IMR-90 (cell line): ENCODE results near the gene NEO1. TPM values are rescaled to one million over a fixed set of nuclear protein-coding genes. Genes with fewer than 3 reads are reported as not detected.

Experiments used
- ATAC-seq: fragments of 200-7000 bp; cut with Tn5 transposase; 2 replicates; pipeline ENCODE4 v1.9.1; 2020; ENCODE audit warnings: low read depth, mild to moderate bottlenecking, moderate library complexity
- BruUV-seq: library from RNA; stranded (reverse); fragments of 400-500 nt; replicated peaks from 2 replicates; lab custom pipeline; 2021; lab: Mats Ljungman, UMichigan
- CTCF ChIA-PET: fragments of 300-600 bp; formaldehyde crosslinking; extraction: SDS; loops from one replicate; lab custom pipeline; 2021; ENCODE audit warnings: antibody characterized with exemption; lab: Yijun Ruan, JAX
- POLR2A ChIA-PET: fragments of 300-600 bp; sonication (Branson Sonifier 250); formaldehyde crosslinking; loops from one replicate; lab custom pipeline; 2022; ENCODE audit warnings: antibody characterized with exemption; ENCODE audit not compliant: unreplicated experiment; lab: Charles Lee
- DNase-seq: peaks from one replicate; pipeline ENCODE4 v3.0.0; 2013
- H2AFZ ChIP-seq: replicated peaks from 2 replicates; pipeline ENCODE3; 2013; ENCODE audit warnings: low read length, mild to moderate bottlenecking; ENCODE audit not compliant: poor library complexity
- H2AK5ac ChIP-seq: 2 replicates; pipeline ENCODE4 v1.6.1; 2013; ENCODE audit warnings: low read depth, low read length, inconsistent platforms
- H2AK9ac ChIP-seq: replicated peaks from 2 replicates; pipeline ENCODE3; 2013; ENCODE audit warnings: mild to moderate bottlenecking, low read depth, low read length, moderate library complexity; ENCODE audit not compliant: poor library complexity
- H2BK120ac ChIP-seq: 2 replicates; pipeline ENCODE4 v1.6.1; 2013; ENCODE audit warnings: low read depth, low read length, inconsistent platforms
- H2BK15ac ChIP-seq: 3 replicates; pipeline ENCODE4 v1.6.1; 2013; ENCODE audit warnings: low read depth, low read length, inconsistent platforms
- H2BK20ac ChIP-seq: 2 replicates; pipeline ENCODE4 v1.6.1; 2013; ENCODE audit warnings: low read depth, mild to moderate bottlenecking, inconsistent platforms, low read length, moderate library complexity
- H2BK5ac ChIP-seq: 2 replicates; pipeline ENCODE4 v1.6.1; 2013; ENCODE audit warnings: mild to moderate bottlenecking, low read depth, low read length, inconsistent platforms; ENCODE audit not compliant: poor library complexity, severe bottlenecking
- H3K14ac ChIP-seq: replicated peaks from 2 replicates; pipeline ENCODE4 v1.6.1; 2013; ENCODE audit warnings: low read depth, low read length, inconsistent platforms
- H3K18ac ChIP-seq: 2 replicates; pipeline ENCODE4 v1.6.1; 2013; ENCODE audit warnings: low read depth, low read length, control low read depth
- H3K23ac ChIP-seq: 2 replicates; pipeline ENCODE4 v1.6.1; 2013; ENCODE audit warnings: low read depth, low read length, inconsistent platforms
- H3K27ac ChIP-seq: 2 replicates; pipeline ENCODE4 v1.5.1; 2013; ENCODE audit warnings: mild to moderate bottlenecking, control low read depth, low read length; ENCODE audit not compliant: insufficient read depth
- H3K27me3 ChIP-seq: 2 replicates; pipeline ENCODE4 v1.6.1; 2013; ENCODE audit warnings: low read length; ENCODE audit not compliant: control insufficient read depth, insufficient read depth
- H3K36me3 ChIP-seq: 2 replicates; pipeline ENCODE4 v1.6.1; 2013; ENCODE audit warnings: low read length, mixed read lengths; ENCODE audit not compliant: control insufficient read depth, insufficient read depth
- H3K4ac ChIP-seq: 2 replicates; pipeline ENCODE4 v1.6.1; 2013; ENCODE audit warnings: low read depth, low read length, inconsistent platforms
- H3K4me1 ChIP-seq: 2 replicates; pipeline ENCODE4 v1.6.1; 2013; ENCODE audit warnings: low read length, mixed read lengths; ENCODE audit not compliant: control insufficient read depth, insufficient read depth
- H3K4me2 ChIP-seq: 2 replicates; pipeline ENCODE4 v1.6.1; 2013; ENCODE audit warnings: low read depth, mild to moderate bottlenecking, control low read depth, low read length, moderate library complexity
- H3K4me3 ChIP-seq: 2 replicates; pipeline ENCODE4 v1.5.1; 2013; ENCODE audit warnings: low read depth, mild to moderate bottlenecking, control low read depth, low read length, moderate library complexity; ENCODE audit not compliant: insufficient read depth
- H3K56ac ChIP-seq: 2 replicates; pipeline ENCODE4 v1.6.1; 2013; ENCODE audit warnings: low read length, inconsistent platforms; ENCODE audit not compliant: insufficient read depth; ENCODE audit errors: extremely low read depth
- H3K79me1 ChIP-seq, 2 experiments: 2 replicates each; pipeline ENCODE4 v1.6.1; 2013; ENCODE audit warnings: low read length in 2 of 2, inconsistent platforms in 1 of 2, low read depth in 1 of 2
- H3K9ac ChIP-seq: 2 replicates; pipeline ENCODE4 v1.6.1; 2013; ENCODE audit warnings: low read depth, low read length, control low read depth
- H3K9me1 ChIP-seq: 2 replicates; pipeline ENCODE4 v1.6.1; 2013; ENCODE audit warnings: low read length, inconsistent platforms; ENCODE audit not compliant: insufficient read depth
- H3K9me3 ChIP-seq: 2 replicates; pipeline ENCODE4 v1.6.1; 2013; ENCODE audit warnings: low read length; ENCODE audit not compliant: control insufficient read depth, insufficient read depth
- H4K20me1 ChIP-seq: 2 replicates; pipeline ENCODE4 v1.6.1; 2013; ENCODE audit warnings: low read length, inconsistent platforms; ENCODE audit not compliant: insufficient read depth
- H4K5ac ChIP-seq: 2 replicates; pipeline ENCODE4 v1.6.1; 2013; ENCODE audit warnings: mild to moderate bottlenecking, low read depth, low read length, control low read depth
- H4K8ac ChIP-seq, 2 experiments: 2 replicates each; pipeline ENCODE4 v1.6.1; 2013; ENCODE audit warnings: low read depth in 2 of 2, low read length in 2 of 2, control low read depth in 1 of 2, inconsistent platforms in 1 of 2
- H4K91ac ChIP-seq: 2 replicates; pipeline ENCODE4 v1.6.1; 2013; ENCODE audit warnings: low read depth, low read length, inconsistent platforms; ENCODE audit not compliant: insufficient read depth
- BHLHE40 ChIP-seq: fragments of 150-350 bp; IDR thresholded peaks from 2 replicates; pipeline ENCODE4 v1.6.1; 2016; ENCODE audit warnings: mild to moderate bottlenecking, low read depth, low read length
- CEBPB ChIP-seq: IDR thresholded peaks from 2 replicates; pipeline ENCODE4 v1.6.1; 2012; ENCODE audit warnings: low read depth, low read length, improper control_type of control experiment
- CHD1 ChIP-seq: IDR thresholded peaks from 2 replicates; pipeline ENCODE4 v1.6.1; 2012; ENCODE audit warnings: low read depth, low read length, improper control_type of control experiment
- CTCF ChIP-seq: conservative IDR thresholded peaks from 2 replicates; pipeline ENCODE4 v1.5.1; 2012; ENCODE audit warnings: mild to moderate bottlenecking, low read depth, low read length, improper control_type of control experiment
- ELK1 ChIP-seq: fragments of 150-350 bp; IDR thresholded peaks from 2 replicates; pipeline ENCODE4 v1.6.1; 2016; ENCODE audit warnings: low read depth, mild to moderate bottlenecking, low read length, moderate library complexity, borderline replicate concordance
- FOS ChIP-seq: fragments of 150-350 bp; IDR thresholded peaks from 2 replicates; pipeline ENCODE4 v1.6.1; 2016; ENCODE audit warnings: low read depth, low read length
- MAFK ChIP-seq: IDR thresholded peaks from 2 replicates; pipeline ENCODE4 v1.6.1; 2012; ENCODE audit warnings: low read depth, low read length, improper control_type of control experiment
- MAZ ChIP-seq: IDR thresholded peaks from 2 replicates; pipeline ENCODE4 v1.6.1; 2012; ENCODE audit warnings: low read depth, mild to moderate bottlenecking, low read length, improper control_type of control experiment, moderate library complexity, borderline replicate concordance
- MXI1 ChIP-seq: IDR thresholded peaks from 2 replicates; pipeline ENCODE4 v1.6.1; 2012; ENCODE audit warnings: low read depth, mild to moderate bottlenecking, low read length, moderate library complexity, borderline replicate concordance
- NFE2L2 ChIP-seq: fragments of 150-350 bp; IDR thresholded peaks from 2 replicates; pipeline ENCODE4 v1.6.1; 2016; ENCODE audit warnings: low read depth, mild to moderate bottlenecking, low read length
- POLR2A ChIP-seq: IDR thresholded peaks from 2 replicates; pipeline ENCODE4 v1.6.1; 2012; ENCODE audit warnings: mild to moderate bottlenecking, low read depth, low read length
- RAD21 ChIP-seq: IDR thresholded peaks from 2 replicates; pipeline ENCODE4 v1.6.1; 2012; ENCODE audit warnings: low read length, improper control_type of control experiment
- RCOR1 ChIP-seq: IDR thresholded peaks from 2 replicates; pipeline ENCODE4 v1.6.1; 2012; ENCODE audit warnings: mild to moderate bottlenecking, low read length, improper control_type of control experiment; ENCODE audit not compliant: insufficient replicate concordance
- RFX5 ChIP-seq: IDR thresholded peaks from 2 replicates; pipeline ENCODE4 v1.8.0; 2012; ENCODE audit warnings: low read depth, mild to moderate bottlenecking, low read length, moderate library complexity
- SMC3 ChIP-seq: fragments of 150-350 bp; IDR thresholded peaks from 2 replicates; pipeline ENCODE4 v1.6.1; 2016; ENCODE audit warnings: low read depth, mild to moderate bottlenecking, antibody characterized with exemption, low read length, moderate library complexity
- USF2 ChIP-seq: fragments of 150-350 bp; IDR thresholded peaks from 2 replicates; pipeline ENCODE4 v1.6.1; 2017; ENCODE audit warnings: mild to moderate bottlenecking, antibody characterized with exemption, low read length, low read depth
- WGBS, 2 experiments: methylation state at CpG; one replicate each; pipeline versions ENCODE4 v1.1.5 to v1.1.7; 2013; ENCODE audit warnings: missing lambda C conversion rate in 2 of 2; ENCODE audit not compliant: insufficient read length in 1 of 2; ENCODE audit errors: extremely low coverage in 2 of 2; 5-methylcytosine and 5-hydroxymethylcytosine counted together
- dilution Hi-C: fragments of 300-500 bp; cut with HindIII; formaldehyde crosslinking; loops from one replicate; pipeline ENCODE4 v1.14.3; 2018; ENCODE audit warnings: low sequenced_read_pairs; ENCODE audit not compliant: unreplicated experiment
- in situ Hi-C: fragments of 300-500 bp; cut with MboI; formaldehyde crosslinking; loops from 3 replicates; pipeline ENCODE4 v1.14.3; 2019; ENCODE audit warnings: low sequenced_read_pairs, inconsistent platforms, mixed read lengths
- intact Hi-C: fragments of 100-400 bp; cut with micrococcal nuclease; formaldehyde crosslinking; loops from 2 replicates; pipeline ENCODE4 v1.10.0; 2022
- polyA plus RNA-seq, 3 experiments: library from polyadenylated mRNA; depleted of rRNA; stranded (reverse); fragments of >200 nt; gene quantifications; 2 replicates each; pipeline ENCODE4 v1.2.3, GENCODE V29; 2012; ENCODE audit warnings: low replicate concordance in 1 of 3
- total RNA-seq: library from RNA; depleted of rRNA; stranded (reverse); fragments of >200 nt; gene quantifications from 2 replicates; pipeline ENCODE4 v1.2.3, GENCODE V29; 2012

The NEO1 gene
- total and polyA plus RNA-seq, 2 of the 4 experiments (the other 2 are of a cell fraction): 16.3 to 18.5 TPM

GRCh38 chr15:73110201-73110600, 57.9 kb downstream of the NEO1 start:
- ATAC-seq (no peak), DNase-seq (no peak)
- Histone ChIP-seq H2AK5ac (no peak overlapping the region), H2AFZ (no peak overlapping the region), H3K4me3 (no peak overlapping the region), H4K8ac (no peak overlapping the region), H2BK15ac (no peak overlapping the region), H3K4me1 (no peaks in the 10 kb centered on the region), H3K36me3 (no peaks in the 10 kb centered on the region), H3K18ac (no peak overlapping the region), H3K9me3 (no peaks in the 10 kb centered on the region), H4K5ac (no peak overlapping the region), H3K9ac (no peak overlapping the region), H3K79me1 (peaks cover 2 to 5% of the 10 kb centered on the region in 2 experiments; a peak in 2 of 4 replicates), H3K4ac (no peak overlapping the region), H2BK5ac (no peak overlapping the region), H2AK9ac (no peak overlapping the region), H4K91ac (no peak overlapping the region), H2BK120ac (no peak overlapping the region), H3K27me3 (no peaks in the 10 kb centered on the region), H3K4me2 (no peak overlapping the region), H3K23ac (no peak overlapping the region), H4K20me1 (no peaks in the 10 kb centered on the region; the same call in 1 of the 2 replicates), H2BK20ac (no peak overlapping the region), H3K9me1 (no peaks in the 10 kb centered on the region), H3K14ac (no peak overlapping the region), H3K56ac (no peak overlapping the region), H3K27ac (no peak overlapping the region)
- TF ChIP-seq MAFK: no peak
- no peak for TF ChIP-seq ELK1
- TF ChIP-seq NFE2L2: no peak
- TF ChIP-seq FOS: no peak
- TF ChIP-seq RFX5: no peak
- no peak for TF ChIP-seq POLR2A
- no peak for TF ChIP-seq RAD21
- no peak for TF ChIP-seq MXI1
- TF ChIP-seq MAZ: no peak
- no peak for TF ChIP-seq BHLHE40
- no peak for TF ChIP-seq CEBPB
- TF ChIP-seq CHD1: no peak
- TF ChIP-seq USF2: no peak
- TF ChIP-seq CTCF: no peak
- no peak for TF ChIP-seq RCOR1
- no peak for TF ChIP-seq SMC3
- intact Hi-C loops (no loop called here), dilution Hi-C loops (no loop called here), in situ Hi-C loops (loop anchor here (10.0 kb wide), 1 partner anchor 65 kb away; no protein-coding TSS in a partner anchor)
- CTCF ChIA-PET: no interaction called here
- no CpG with 5 or more reads among the region's 1 CpG for WGBS, 2 experiments
- POLR2A ChIA-PET: no interaction called here
- BruUV-seq: no TSS peak
